Body of pancreas (tissue), 4 donors: Measurements from ENCODE around the gene PRIM1. TPM values are rescaled to one million over a fixed set of nuclear protein-coding genes. Genes with fewer than 3 reads are reported as not detected.
"Not testable (repeated sequence)": the region's sequence is repeated elsewhere in the genome, so short reads cannot be mapped to it uniquely, and the experiment has no call there.

Experiments
- ATAC-seq: fragments of 150-250 bp; one replicate; pipeline ENCODE4 v1.9.1; 2016
- DNase-seq, 4 donors: peaks; one replicate each; pipeline ENCODE4 v3.0.0-alpha.2; 2019
- H3K27ac ChIP-seq, 4 donors: fragments of 200-600 bp; sonication (generic); 1 replicate in 3 of 4; 2 replicates in 1 of 4; pipeline versions ENCODE4 v1.5.1 to v1.6.1; 2016 to 2019; ENCODE audit warnings: mild to moderate bottlenecking in 1 of 4, mixed read lengths in 1 of 4, moderate library complexity in 1 of 4
- H3K27me3 ChIP-seq, 2 donors: fragments of 200-600 bp; sonication (generic); one replicate each; pipeline ENCODE4 v1.6.0; 2016; ENCODE audit warnings: mild to moderate bottlenecking in 1 of 2
- H3K36me3 ChIP-seq, 2 donors: fragments of 200-600 bp; sonication (generic); replicated peaks in 1 of 2; 2 replicates each; pipeline ENCODE4 v1.5.1; 2016; ENCODE audit warnings: low read depth in 2 of 2; ENCODE audit not compliant: insufficient read depth in 1 of 2
- H3K4me1 ChIP-seq: fragments of 200-600 bp; sonication (generic); one replicate; pipeline ENCODE4 v1.6.0; 2016
- H3K4me3 ChIP-seq, 2 donors: fragments of 200-600 bp; sonication (generic); 1 replicate in 1 of 2; 2 replicates in 1 of 2; pipeline ENCODE4 v1.5.1; 2016 to 2019
- H3K9me3 ChIP-seq, 3 donors: fragments of 200-600 bp; sonication (generic); 1 replicate in 2 of 3; 2 replicates in 1 of 3; pipeline ENCODE4 v1.5.1; 2016
- POLR2A ChIP-seq, 3 donors: fragments of 450-650 bp; IDR thresholded peaks; one replicate each; pipeline ENCODE4 v1.6.1; 2016; ENCODE audit warnings: antibody characterized with exemption in 3 of 3, mild to moderate bottlenecking in 2 of 3
- WGBS, 2 donors: methylation state at CpG; one replicate each; pipeline ENCODE4 v1.1.5; 2017; 5-methylcytosine and 5-hydroxymethylcytosine counted together
- intact Hi-C: fragments of 100-400 bp; cut with DNase I; formaldehyde crosslinking; loops from one replicate; pipeline ENCODE4 v1.15.1; 2023
- total RNA-seq, 2 donors: library from RNA; depleted of rRNA; stranded (reverse); fragments of >200 nt; gene quantifications; one replicate each; pipeline ENCODE4 v1.1.0, GENCODE V29; 2016
- TF ChIP-seq, protein P1 (sequence below), 7 experiments: fragments of 450-650 bp in 4 of 7; fragments of 200-600 bp in 3 of 7; sonication (generic) in 3 of 7; IDR thresholded peaks; one replicate each; pipeline ENCODE4 v1.5.1; 2016 to 2019; ENCODE audit warnings: antibody characterized with exemption in 7 of 7

PRIM1 gene
- total RNA-seq, 2 donors from 2014 or later, result 4.4 to 28.0 TPM

DNA sequence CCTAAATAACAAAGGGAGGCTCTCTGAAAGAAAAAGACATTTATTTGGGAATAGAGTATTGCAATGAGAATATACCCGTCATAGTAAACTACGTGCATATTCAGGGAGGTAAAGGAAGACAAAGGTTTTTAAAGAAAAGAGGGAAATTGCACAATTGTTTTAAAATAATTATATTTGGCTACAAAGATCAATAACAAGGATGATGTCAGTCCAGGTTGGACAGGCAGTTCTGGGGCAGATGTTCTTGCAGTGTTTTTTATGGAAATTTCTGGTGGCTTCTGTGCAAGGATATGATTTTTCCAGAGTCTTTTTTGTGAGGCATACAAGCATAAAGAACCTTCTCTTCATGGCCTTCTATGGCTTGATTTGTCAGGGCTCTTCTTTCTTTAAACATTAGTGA lies 40.6 kb upstream of the PRIM1 start:
- Histone ChIP-seq H3K4me1 (no peaks in the 10 kb centered on the region), H3K27me3 (no peaks in the 10 kb centered on the region), H3K27ac (no peak overlapping the region), H3K4me3 (no peak overlapping the region), H3K36me3 (no peaks in the 10 kb centered on the region), H3K9me3 (no peaks in the 10 kb centered on the region)
- DNase-seq, result no peak
- intact Hi-C loops, result no loop called here
- 83 to 88% methylated on average over 2 of the region's 2 CpGs for WGBS, 2 donors
- no peak for TF ChIP-seq POLR2A (IDR thresholded peaks at IDR 0.05)
- TF ChIP-seq, protein P1, sequence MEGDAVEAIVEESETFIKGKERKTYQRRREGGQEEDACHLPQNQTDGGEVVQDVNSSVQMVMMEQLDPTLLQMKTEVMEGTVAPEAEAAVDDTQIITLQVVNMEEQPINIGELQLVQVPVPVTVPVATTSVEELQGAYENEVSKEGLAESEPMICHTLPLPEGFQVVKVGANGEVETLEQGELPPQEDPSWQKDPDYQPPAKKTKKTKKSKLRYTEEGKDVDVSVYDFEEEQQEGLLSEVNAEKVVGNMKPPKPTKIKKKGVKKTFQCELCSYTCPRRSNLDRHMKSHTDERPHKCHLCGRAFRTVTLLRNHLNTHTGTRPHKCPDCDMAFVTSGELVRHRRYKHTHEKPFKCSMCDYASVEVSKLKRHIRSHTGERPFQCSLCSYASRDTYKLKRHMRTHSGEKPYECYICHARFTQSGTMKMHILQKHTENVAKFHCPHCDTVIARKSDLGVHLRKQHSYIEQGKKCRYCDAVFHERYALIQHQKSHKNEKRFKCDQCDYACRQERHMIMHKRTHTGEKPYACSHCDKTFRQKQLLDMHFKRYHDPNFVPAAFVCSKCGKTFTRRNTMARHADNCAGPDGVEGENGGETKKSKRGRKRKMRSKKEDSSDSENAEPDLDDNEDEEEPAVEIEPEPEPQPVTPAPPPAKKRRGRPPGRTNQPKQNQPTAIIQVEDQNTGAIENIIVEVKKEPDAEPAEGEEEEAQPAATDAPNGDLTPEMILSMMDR (IDR thresholded peaks at IDR 0.05), result no peak
- no peak for ATAC-seq

GRCh38 chr12:56789429-56789828 lies 37.3 kb upstream of the PRIM1 start:
- 100% methylated on average over 1 of the region's 34 CpGs; no CpG with 5 or more reads in 1 of the 2 donors for WGBS, 2 donors

DNA sequence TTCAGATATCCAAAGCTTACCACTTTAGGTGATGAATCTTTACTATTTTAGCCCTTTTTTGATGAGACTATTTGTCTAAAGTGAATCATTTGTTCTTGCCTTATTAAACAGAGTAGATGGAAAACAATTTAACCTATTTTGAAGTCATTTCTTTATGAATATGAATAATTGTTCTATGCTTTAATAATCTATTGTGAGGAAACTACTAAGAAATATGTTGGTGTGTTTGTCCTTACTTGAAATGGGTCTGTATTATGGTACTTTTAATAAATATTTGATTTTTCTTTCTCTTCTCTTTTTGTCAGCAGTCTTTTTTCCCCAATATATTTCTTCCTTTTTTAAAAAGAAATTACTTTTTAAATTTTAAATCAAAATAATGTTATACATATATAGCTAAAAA lies 35.4 kb upstream of the PRIM1 start:
- no peaks in the 10 kb centered on the region for H3K4me1 ChIP-seq
- H3K36me3 ChIP-seq, result no peaks in the 10 kb centered on the region
- DNase-seq (no peak), ATAC-seq (no peak)
- intact Hi-C loops, result no loop called here
- no peaks in the 10 kb centered on the region for H3K27me3 ChIP-seq
- H3K4me3 ChIP-seq, result no peak overlapping the region
- no peaks in the 10 kb centered on the region for H3K9me3 ChIP-seq
- TF ChIP-seq, protein P1 (IDR thresholded peaks at IDR 0.05), result no peak
- TF ChIP-seq POLR2A (IDR thresholded peaks at IDR 0.05), result no peak
- no peak overlapping the region for H3K27ac ChIP-seq

More at GRCh38 chr12:56789429-56789828, 37.3 kb upstream of the PRIM1 start:
- H3K4me3 ChIP-seq, H3K27me3 ChIP-seq, H3K9me3 ChIP-seq, intact Hi-C loops, H3K4me1 ChIP-seq, H3K27ac ChIP-seq, DNase-seq, H3K36me3 ChIP-seq, ATAC-seq: not testable (repeated sequence)

DNA sequence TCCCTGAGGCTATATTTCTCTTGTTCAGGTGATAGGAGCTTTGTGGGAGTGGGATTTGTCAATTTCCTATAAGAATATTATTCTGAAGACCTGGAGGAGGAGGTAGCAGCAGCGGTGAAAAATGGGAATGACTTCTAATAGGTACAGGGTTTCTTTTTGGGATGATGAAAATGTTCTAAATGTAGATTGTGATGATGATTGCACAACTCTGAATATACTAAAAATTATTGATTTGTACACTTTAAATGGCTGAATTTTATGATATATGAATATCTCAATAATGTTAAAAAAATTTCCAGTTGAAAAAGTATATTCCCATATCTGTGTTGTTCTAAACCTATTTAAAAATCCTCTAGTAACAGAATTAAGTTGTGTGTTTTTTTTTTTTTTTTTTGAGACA lies 33.8 kb upstream of the PRIM1 start:
- Histone ChIP-seq H3K4me1 (no peaks in the 10 kb centered on the region), H3K27ac (no peak overlapping the region), H3K36me3 (no peaks in the 10 kb centered on the region), H3K9me3 (no peaks in the 10 kb centered on the region), H3K27me3 (no peaks in the 10 kb centered on the region), H3K4me3 (no peak overlapping the region)
- TF ChIP-seq, protein P1 (IDR thresholded peaks at IDR 0.05), result no peak
- no peak for TF ChIP-seq POLR2A (IDR thresholded peaks at IDR 0.05)
- DNase-seq (no peak), ATAC-seq (no peak)
- intact Hi-C loops, result no loop called here
- 92 to 100% methylated on average over 1 of the region's 1 CpG for WGBS, 2 donors

DNA sequence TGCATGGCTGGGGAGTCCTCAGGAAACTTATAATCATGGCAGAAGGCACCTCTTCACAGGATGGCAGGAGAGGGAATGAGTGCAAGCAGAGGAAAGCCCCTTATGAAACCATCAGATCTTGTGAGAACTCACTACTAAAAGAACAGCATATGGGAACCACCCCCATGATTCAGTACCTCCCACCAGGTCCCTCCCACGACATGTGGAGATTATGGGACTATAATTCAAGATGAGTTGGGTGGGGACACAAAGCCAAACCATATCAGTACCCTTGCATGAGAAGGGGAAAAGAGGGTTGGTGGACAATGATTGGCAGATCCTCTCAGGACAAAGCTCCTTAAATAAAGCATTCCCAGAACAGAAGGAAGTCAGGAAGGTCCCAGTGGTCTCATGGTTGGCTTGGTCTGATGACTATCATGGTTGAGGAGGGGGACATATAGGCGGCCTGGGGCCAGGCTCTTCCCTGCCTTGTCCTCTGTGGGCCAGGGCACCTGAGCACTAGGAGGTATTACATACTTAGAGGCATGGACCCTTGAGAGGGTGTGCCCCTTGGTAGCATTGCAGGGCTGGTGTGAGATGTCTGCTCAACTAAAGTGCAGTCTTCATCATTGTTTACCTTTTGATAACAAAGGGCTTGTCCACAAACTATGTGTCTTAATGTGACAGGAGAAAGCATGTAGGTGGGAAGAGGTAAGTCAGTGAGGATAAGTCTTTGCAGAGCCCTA lies 33.2 kb upstream of the PRIM1 start:
- TF ChIP-seq POLR2A (IDR thresholded peaks at IDR 0.05), result no peak
- TF ChIP-seq, protein P1 (IDR thresholded peaks at IDR 0.05), result no peak
- Histone ChIP-seq H3K9me3 (no peaks in the 10 kb centered on the region), H3K4me3 (no peak overlapping the region), H3K27me3 (no peaks in the 10 kb centered on the region), H3K27ac (no peak overlapping the region), H3K4me1 (no peaks in the 10 kb centered on the region), H3K36me3 (no peaks in the 10 kb centered on the region)
- no peak for DNase-seq
- intact Hi-C loops, result no loop called here
- ATAC-seq, result no peak
- WGBS, 2 donors, result 45 to 49% methylated on average over 2 of the region's 2 CpGs
